GM12878 (cell line): ENCODE data around the gene KLK2. TPM values are rescaled to one million over a fixed set of nuclear protein-coding genes. Genes with fewer than 3 reads are reported as not detected.
A peak's percentile ranks its signal among the peaks of the same experiment; 100 is the strongest.

ENCODE experiments used
- ATAC-seq: fragments of 200-7000 bp; cut with Tn5 transposase; 3 replicates; pipeline ENCODE4 v1.9.1; 2020; ENCODE audit warnings: mild to moderate bottlenecking, moderate library complexity
- BruUV-seq: library from RNA; stranded (reverse); fragments of 400-500 nt; replicated peaks from 2 replicates; lab custom pipeline; 2021; lab: Mats Ljungman, UMichigan
- CTCF ChIA-PET: fragments of 300-600 bp; sonication (Branson Sonifier 250); formaldehyde crosslinking; extraction: SDS; loops from one replicate; lab custom pipeline; 2021; ENCODE audit warnings: inconsistent platforms; lab: Yijun Ruan, JAX
- POLR2A ChIA-PET: fragments of 350-600 bp; formaldehyde crosslinking; extraction: SDS; loops from one replicate; lab custom pipeline; 2021; ENCODE audit warnings: inconsistent platforms; lab: Charles Lee
- RAD21 ChIA-PET: fragments of 300-600 bp; sonication (Branson Sonifier 250); formaldehyde crosslinking; loops from one replicate; lab custom pipeline; 2023; ENCODE audit warnings: antibody characterized with exemption; ENCODE audit not compliant: unreplicated experiment; lab: Charles Lee
- SMC1A ChIA-PET: fragments of 300-600 bp; sonication (Branson Sonifier 250); formaldehyde crosslinking; loops from one replicate; lab custom pipeline; 2023; ENCODE audit not compliant: unreplicated experiment, uncharacterized antibody; lab: Charles Lee
- DNase-seq: peaks from one replicate; pipeline ENCODE4 v3.0.0-alpha.2; 2011; ENCODE audit warnings: low read depth, low spot score
- FAIRE-seq: peaks from 3 replicates; lab custom pipeline; 2011; peaks lifted over from hg19 to GRCh38; lab: Jason Lieb, UNC
- H2AFZ ChIP-seq: 2 replicates; pipeline ENCODE4 v1.6.0; 2011; ENCODE audit warnings: low read depth, low read length, control low read depth; ENCODE audit not compliant: control insufficient read depth
- H3K27ac ChIP-seq: 2 replicates; pipeline ENCODE4 v1.5.1; 2011; ENCODE audit warnings: control low read depth; ENCODE audit not compliant: control insufficient read depth, insufficient read depth
- H3K27me3 ChIP-seq, 2 experiments: replicated peaks in 1 of 2; 2 replicates each; pipeline versions ENCODE4 v1.6.0 to v1.6.1; 2011; ENCODE audit warnings: low read length in 1 of 2; ENCODE audit not compliant: control insufficient read depth in 2 of 2, insufficient read depth in 2 of 2
- H3K36me3 ChIP-seq, 2 experiments: 2 replicates each; pipeline ENCODE4 v1.5.1; 2011; ENCODE audit warnings: low read length in 1 of 2; ENCODE audit not compliant: control insufficient read depth in 2 of 2, insufficient read depth in 2 of 2
- H3K4me1 ChIP-seq: 2 replicates; pipeline ENCODE4 v1.6.1; 2011; ENCODE audit warnings: mild to moderate bottlenecking, low read length, moderate library complexity, mixed read lengths; ENCODE audit not compliant: control insufficient read depth, insufficient read depth
- H3K4me2 ChIP-seq: 2 replicates; pipeline ENCODE4 v1.6.0; 2011; ENCODE audit warnings: control low read depth; ENCODE audit not compliant: control insufficient read depth, insufficient read depth
- H3K4me3 ChIP-seq: fragments of 200-600 bp; sonication (generic); 2 replicates; pipeline ENCODE4 v1.5.1; 2016
- H3K79me2 ChIP-seq: 2 replicates; pipeline ENCODE4 v1.6.0; 2011; ENCODE audit warnings: low read length; ENCODE audit not compliant: control insufficient read depth, insufficient read depth
- H3K9ac ChIP-seq: 2 replicates; pipeline ENCODE4 v1.8.0; 2011; ENCODE audit warnings: low read length, control low read depth, mixed read lengths; ENCODE audit not compliant: control insufficient read depth, insufficient read depth
- H3K9me3 ChIP-seq: replicated peaks from 3 replicates; pipeline ENCODE4 v1.5.1; 2011; ENCODE audit warnings: mild to moderate bottlenecking, low read length; ENCODE audit not compliant: control insufficient read depth, insufficient read depth
- H4K20me1 ChIP-seq: 2 replicates; pipeline ENCODE4 v1.6.0; 2011; ENCODE audit not compliant: control insufficient read depth, insufficient read depth
- SMAD1 ChIP-seq: fragments of 450-650 bp; IDR thresholded peaks from 2 replicates; pipeline ENCODE4 v1.6.1; 2018; ENCODE audit warnings: mild to moderate bottlenecking, low read depth; ENCODE audit not compliant: partially characterized antibody
- ZNF217 ChIP-seq: fragments of 450-650 bp; IDR thresholded peaks from 2 replicates; pipeline ENCODE4 v1.6.1; 2017; ENCODE audit warnings: antibody characterized with exemption, mild to moderate bottlenecking
- WGBS: methylation state at CpG from one replicate; pipeline ENCODE4 v1.1.6; 2016; ENCODE audit warnings: low lambda C conversion rate; ENCODE audit not compliant: insufficient replicate concordance, insufficient coverage; ENCODE audit errors: missing lambda C conversion rate; 5-methylcytosine and 5-hydroxymethylcytosine counted together
- in situ Hi-C: fragments of 300-500 bp; cut with MboI; formaldehyde crosslinking; loops from 9 replicates; pipeline ENCODE4 v1.14.3; 2018; ENCODE audit warnings: mixed read lengths
- intact Hi-C: fragments of 100-400 bp; cut with micrococcal nuclease; formaldehyde crosslinking; loops from one replicate; pipeline ENCODE4 v1.14.2; 2022; ENCODE audit not compliant: unreplicated experiment
- polyA plus RNA-seq, 11 experiments: library from polyadenylated mRNA; depleted of rRNA in 4 of 11; unstranded in 6 of 11; stranded (reverse) in 5 of 11; fragments of >200 nt; fragmentation: Nextera tagmentation in 4 of 11; fragmentation: Illumina TruSeq in 1 of 11; extraction: Ambion mirVana in 4 of 11; extraction: Trizol in 1 of 11; gene quantifications; 1 replicate in 1 of 11; 2 replicates in 10 of 11; pipeline versions ENCODE4 v1.2.1 to v1.2.3, GENCODE V29; 2011 to 2016; ENCODE audit warnings: inconsistent platforms in 2 of 11, missing spikeins in 2 of 11, low read depth in 1 of 11
- total RNA-seq, 4 experiments: library from RNA; depleted of rRNA in 3 of 4; stranded (reverse); fragments of >200 nt in 3 of 4; fragmentation: Illumina TruSeq in 1 of 4; extraction: Trizol in 1 of 4; gene quantifications; 2 replicates each; pipeline versions ENCODE4 v1.2.1 to v1.2.3, GENCODE V29; 2013 to 2021
- TF ChIP-seq, protein P1 (sequence below): fragments of 450-650 bp; IDR thresholded peaks from 2 replicates; pipeline ENCODE4 v1.6.1; 2017; ENCODE audit warnings: mild to moderate bottlenecking

The KLK2 gene
- total and polyA plus RNA-seq, 10 of the 15 experiments (the other 5 are each of a cell fraction or from before 2014, with no cell fraction given), result 0.19 to 3.1 (median 1.2) TPM

DNA sequence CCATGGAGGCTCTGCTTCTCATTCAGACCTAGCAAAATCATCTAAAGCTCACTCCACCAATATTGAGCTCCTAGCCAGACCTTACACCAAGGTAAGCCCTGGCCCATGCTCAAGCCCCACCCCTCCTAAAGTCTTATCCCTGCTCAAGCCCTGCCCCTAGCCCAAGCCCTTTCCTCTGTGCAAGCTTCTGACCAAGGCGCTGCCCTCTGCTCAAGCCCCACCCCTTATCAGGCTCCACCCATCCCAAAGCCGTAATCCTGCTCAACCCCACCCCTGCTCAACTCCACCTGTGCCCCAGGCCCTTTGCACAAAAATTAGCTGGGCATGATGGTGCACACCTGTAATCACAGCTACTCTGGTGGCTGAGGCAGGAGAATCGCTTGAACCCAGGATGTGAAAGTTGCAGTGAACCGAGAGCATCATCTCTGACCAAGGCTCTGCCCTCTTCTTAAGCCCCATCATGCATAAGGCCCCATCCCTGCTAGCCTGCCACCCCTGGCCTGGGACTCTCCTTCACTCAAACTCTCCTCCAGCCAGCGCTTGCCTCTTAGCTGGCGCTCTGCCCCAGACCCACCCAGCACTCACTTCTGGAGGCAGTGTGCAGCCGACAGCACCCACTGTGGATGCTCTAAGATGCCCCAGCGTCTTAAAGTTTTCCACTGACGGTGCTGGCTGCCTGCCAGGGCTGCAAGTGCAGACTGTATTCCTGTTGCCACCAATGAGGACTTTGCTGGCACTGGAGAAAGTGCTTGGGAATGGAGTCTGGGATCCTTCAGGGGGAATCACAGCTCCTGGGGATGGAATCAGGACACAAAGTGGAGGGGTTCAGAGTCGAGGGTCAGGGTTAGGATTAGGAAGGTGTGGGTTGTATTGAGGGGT is 21.5 kb downstream of the KLK2 start:
- in situ Hi-C loops, result loop anchor here (10.0 kb wide), 1 partner anchor 540 kb away; no protein-coding TSS in a partner anchor
- no peak for DNase-seq
- no peak for FAIRE-seq
- TF ChIP-seq ZNF217 (no peak), SMAD1 (peak; percentile 77)
- TF ChIP-seq, protein P1, sequence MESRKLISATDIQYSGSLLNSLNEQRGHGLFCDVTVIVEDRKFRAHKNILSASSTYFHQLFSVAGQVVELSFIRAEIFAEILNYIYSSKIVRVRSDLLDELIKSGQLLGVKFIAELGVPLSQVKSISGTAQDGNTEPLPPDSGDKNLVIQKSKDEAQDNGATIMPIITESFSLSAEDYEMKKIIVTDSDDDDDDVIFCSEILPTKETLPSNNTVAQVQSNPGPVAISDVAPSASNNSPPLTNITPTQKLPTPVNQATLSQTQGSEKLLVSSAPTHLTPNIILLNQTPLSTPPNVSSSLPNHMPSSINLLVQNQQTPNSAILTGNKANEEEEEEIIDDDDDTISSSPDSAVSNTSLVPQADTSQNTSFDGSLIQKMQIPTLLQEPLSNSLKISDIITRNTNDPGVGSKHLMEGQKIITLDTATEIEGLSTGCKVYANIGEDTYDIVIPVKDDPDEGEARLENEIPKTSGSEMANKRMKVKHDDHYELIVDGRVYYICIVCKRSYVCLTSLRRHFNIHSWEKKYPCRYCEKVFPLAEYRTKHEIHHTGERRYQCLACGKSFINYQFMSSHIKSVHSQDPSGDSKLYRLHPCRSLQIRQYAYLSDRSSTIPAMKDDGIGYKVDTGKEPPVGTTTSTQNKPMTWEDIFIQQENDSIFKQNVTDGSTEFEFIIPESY, result 0 out of 2 replicates have a peak, but pooled peaks have one; percentile 50
- H3K27me3 ChIP-seq, result no peaks in the 10 kb centered on the region
- RAD21 ChIA-PET, result interaction anchor here (1.3 to 2.0 kb wide), 3 partner anchors 26 to 74 kb away, joined by 3 to 8 read pairs (median 5); no protein-coding TSS in a partner anchor
- no peak overlapping the region for H3K9ac ChIP-seq
- BruUV-seq, result no TSS peak
- H3K27ac ChIP-seq, result no peak overlapping the region
- H2AFZ ChIP-seq, result no peak overlapping the region
- POLR2A ChIA-PET, result interaction anchor here (0.7 to 1.0 kb wide), 2 partner anchors 9 kb away, joined by 4 to 5 read pairs; no protein-coding TSS in a partner anchor
- H3K4me2 ChIP-seq, result no peak overlapping the region
- H3K79me2 ChIP-seq, result no peaks in the 10 kb centered on the region
- peaks cover 37% of the 10 kb centered on the region for H3K4me1 ChIP-seq
- SMC1A ChIA-PET, result interaction anchor here (0.9 to 1.7 kb wide), 3 partner anchors 19 to 79 kb away, joined by 4 to 6 read pairs (median 4); no protein-coding TSS in a partner anchor
- intact Hi-C loops, result loop anchor here (5.0 to 10.0 kb wide), 2 partner anchors 57 to 540 kb away; no protein-coding TSS in a partner anchor
- H4K20me1 ChIP-seq, result no peaks in the 10 kb centered on the region
- CTCF ChIA-PET, result interaction anchor here (1.3 to 1.6 kb wide), 2 partner anchors 11 to 75 kb away, joined by 5 to 9 read pairs; no protein-coding TSS in a partner anchor
- WGBS, result 60% methylated on average over 10 of the region's 10 CpGs
- ATAC-seq, result no peak
- no peak overlapping the region for H3K4me3 ChIP-seq
- no peaks in the 10 kb centered on the region for H3K36me3 ChIP-seq
- peaks cover 6% of the 10 kb centered on the region; the same call in 1 of the 3 replicates for H3K9me3 ChIP-seq
